Measurements from ENCODE around the gene SPATA2.

The SPATA2 gene

DNA sequence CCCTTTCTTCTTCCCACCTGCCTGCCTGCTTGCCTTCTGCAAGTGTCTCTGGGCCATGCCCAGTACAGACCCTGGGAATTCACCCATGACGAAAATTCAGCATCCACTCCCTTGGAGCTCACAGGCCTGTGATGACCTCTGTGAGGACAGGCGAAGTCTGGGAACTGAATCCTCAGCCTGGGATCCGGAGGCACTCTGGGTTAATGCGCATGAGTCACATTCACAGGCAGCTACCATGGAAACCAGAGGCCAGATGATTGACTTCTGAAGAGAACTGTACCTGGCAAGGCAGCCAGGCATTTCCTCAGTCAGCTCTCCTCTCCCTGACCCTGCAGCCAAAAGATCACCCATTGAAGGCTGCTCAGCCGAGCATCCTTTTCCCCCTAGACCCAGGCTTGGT, 61.7 kb downstream of the SPATA2 start:
- no peak for DNase-seq
